CD14-positive monocyte (primary cell): ENCODE results near the gene PKD1. TPM values are rescaled to one million over a fixed set of nuclear protein-coding genes. Genes with fewer than 3 reads are reported as not detected.
A peak's percentile ranks its signal among the peaks of the same experiment; 100 is the strongest.

ENCODE experiments used
- DNase-seq, 3 donors: peaks; one replicate each; pipeline ENCODE4 v3.0.0-alpha.2; 2011 to 2022
- H2AFZ ChIP-seq: 2 replicates; pipeline ENCODE4 v1.6.0; 2012; ENCODE audit warnings: mild to moderate bottlenecking, low read depth, low read length, inconsistent platforms; ENCODE audit not compliant: insufficient read depth, poor library complexity, severe bottlenecking
- H3K27ac ChIP-seq, 2 donors: 1 replicate in 1 of 2; 2 replicates in 1 of 2; pipeline ENCODE4 v1.5.1; 2012 to 2013; ENCODE audit warnings: low read length in 2 of 2, control low read depth in 1 of 2, inconsistent platforms in 1 of 2, low read depth in 1 of 2, mild to moderate bottlenecking in 1 of 2
- H3K27me3 ChIP-seq, 2 donors: one replicate each; pipeline versions ENCODE4 v1.6.0 to v1.6.1; 2011 to 2013; ENCODE audit warnings: low read length in 2 of 2; ENCODE audit not compliant: control insufficient read depth in 2 of 2, insufficient read depth in 2 of 2
- H3K36me3 ChIP-seq, 2 donors: replicated peaks in 1 of 2; 1 replicate in 1 of 2; 2 replicates in 1 of 2; pipeline versions ENCODE4 v1.5.1 to v1.6.1; 2012 to 2013; ENCODE audit warnings: low read length in 2 of 2, control low read depth in 1 of 2, inconsistent platforms in 1 of 2, mild to moderate bottlenecking in 1 of 2; ENCODE audit not compliant: insufficient read depth in 2 of 2, control insufficient read depth in 1 of 2
- H3K4me1 ChIP-seq, 2 donors: 1 replicate in 1 of 2; 2 replicates in 1 of 2; pipeline versions ENCODE4 v1.5.1 to v1.6.1; 2012 to 2013; ENCODE audit warnings: low read length in 2 of 2, control low read depth in 1 of 2, inconsistent platforms in 1 of 2, mild to moderate bottlenecking in 1 of 2, moderate library complexity in 1 of 2; ENCODE audit not compliant: insufficient read depth in 2 of 2, control insufficient read depth in 1 of 2
- H3K4me2 ChIP-seq: replicated peaks from 2 replicates; pipeline ENCODE3; 2012; ENCODE audit warnings: low read length, moderate library complexity, mild to moderate bottlenecking; ENCODE audit not compliant: poor library complexity, severe bottlenecking; ENCODE audit errors: extremely low read depth
- H3K4me3 ChIP-seq, 3 experiments: fragments of 200-600 bp in 1 of 3; sonication (generic) in 1 of 3; replicated peaks in 1 of 3; 1 replicate in 2 of 3; 2 replicates in 1 of 3; pipeline ENCODE4 v1.5.1; 2011 to 2013; ENCODE audit warnings: low read length in 3 of 3, mild to moderate bottlenecking in 3 of 3, control low read depth in 2 of 3, low read depth in 2 of 3, inconsistent platforms in 1 of 3, moderate library complexity in 1 of 3
- H3K79me2 ChIP-seq: 2 replicates; pipeline ENCODE4 v1.6.0; 2012; ENCODE audit warnings: mild to moderate bottlenecking, control low read depth, inconsistent platforms, low read length, moderate library complexity; ENCODE audit not compliant: insufficient read depth
- H3K9ac ChIP-seq: 2 replicates; pipeline ENCODE4 v1.6.0; 2017; ENCODE audit warnings: low read length, mild to moderate bottlenecking; ENCODE audit not compliant: insufficient read depth, poor library complexity, severe bottlenecking
- H3K9me3 ChIP-seq, 2 donors: replicated peaks in 1 of 2; 1 replicate in 1 of 2; 2 replicates in 1 of 2; pipeline versions ENCODE4 v1.5.1 to v1.6.1; 2012 to 2013; ENCODE audit warnings: low read length in 2 of 2, control low read depth in 1 of 2; ENCODE audit not compliant: control insufficient read depth in 1 of 2, insufficient read depth in 1 of 2
- H4K20me1 ChIP-seq: 2 replicates; pipeline ENCODE4 v1.6.0; 2012; ENCODE audit warnings: mild to moderate bottlenecking, low read length, control low read depth, moderate library complexity; ENCODE audit not compliant: insufficient read depth
- H3K27ac Mint-ChIP-seq, 7 donors: one replicate each; pipeline ENCODE4 v1.8.0; 2020; ENCODE audit warnings: mild to moderate bottlenecking in 7 of 7, mixed read lengths in 7 of 7, moderate library complexity in 6 of 7, inconsistent platforms in 2 of 7
- H3K27me3 Mint-ChIP-seq, 3 donors: one replicate each; pipeline ENCODE4 v1.8.0; 2021 to 2022; ENCODE audit warnings: low read depth in 3 of 3, mild to moderate bottlenecking in 3 of 3, mixed read lengths in 3 of 3, moderate library complexity in 3 of 3, inconsistent platforms in 1 of 3
- H3K36me3 Mint-ChIP-seq, 2 donors: one replicate each; pipeline ENCODE4 v1.8.0; 2020; ENCODE audit warnings: mixed read lengths in 2 of 2, inconsistent platforms in 1 of 2, mild to moderate bottlenecking in 1 of 2
- H3K4me1 Mint-ChIP-seq: one replicate; pipeline ENCODE4 v1.8.0; 2020; ENCODE audit warnings: mild to moderate bottlenecking, mixed read lengths
- H3K4me3 Mint-ChIP-seq, 2 donors: one replicate each; pipeline ENCODE4 v1.8.0; 2020; ENCODE audit warnings: mild to moderate bottlenecking in 2 of 2, mixed read lengths in 2 of 2, moderate library complexity in 1 of 2
- H3K9me3 Mint-ChIP-seq, 7 donors: one replicate each; pipeline ENCODE4 v1.8.0; 2020 to 2022; ENCODE audit warnings: mixed read lengths in 7 of 7, mild to moderate bottlenecking in 6 of 7, moderate library complexity in 6 of 7, inconsistent platforms in 2 of 7
- CTCF ChIP-seq: fragments of 200-600 bp; IDR thresholded peaks from one replicate; pipeline ENCODE4 v1.8.0; 2022; ENCODE audit warnings: antibody characterized with exemption, mild to moderate bottlenecking
- WGBS: methylation state at CpG from one replicate; pipeline ENCODE4 v1.1.5; 2013; ENCODE audit warnings: missing lambda C conversion rate; ENCODE audit not compliant: insufficient coverage; 5-methylcytosine and 5-hydroxymethylcytosine counted together
- intact Hi-C, 2 donors: fragments of 100-400 bp; cut with micrococcal nuclease; formaldehyde crosslinking; loops; one replicate each; pipeline versions ENCODE4 v1.15.0 to v1.15.1; 2023
- polyA plus RNA-seq, 3 donors: library from polyadenylated mRNA; depleted of rRNA in 1 of 3; unstranded in 2 of 3; stranded (reverse) in 1 of 3; fragments of 300-500 nt in 2 of 3; fragments of >200 nt in 1 of 3; fragmentation: Illumina TruSeq in 2 of 3; gene quantifications; 1 replicate in 2 of 3; 2 replicates in 1 of 3; pipeline ENCODE4 v1.2.3, GENCODE V29; 2012 to 2021

The PKD1 gene
- polyA plus RNA-seq, 3 donors = 0.22 to 53.8 (median 1.6) TPM

- H3K79me2 ChIP-seq = peaks cover 34% of the 10 kb centered on the region
- 98% methylated on average over 9 of the region's 17 CpGs for WGBS
- Mint-ChIP-seq H3K27me3 (peaks cover 0 to 3% (median 0%) of the 10 kb centered on the region in 3 donors), H3K4me3 (no peak overlapping the region), H3K9me3 (peaks cover 0 to 14% (median 4%) of the 10 kb centered on the region in 7 donors), H3K4me1 (no peaks in the 10 kb centered on the region), H3K27ac (peak overlapping the region in 4 of 7 donors; percentile 19 to 65 (median 58)), H3K36me3 (peaks cover 15 to 59% of the 10 kb centered on the region in 2 donors)
- H3K4me3 ChIP-seq = no peak overlapping the region
- H3K27me3 ChIP-seq = no peaks in the 10 kb centered on the region
- no peak overlapping the region for H3K4me2 ChIP-seq
- DNase-seq = no peak
- H4K20me1 ChIP-seq = peaks cover 40% of the 10 kb centered on the region
- H3K9ac ChIP-seq = no peak overlapping the region
- no peak overlapping the region for H2AFZ ChIP-seq
- TF ChIP-seq CTCF = no peak
- peaks cover 0 to 7% of the 10 kb centered on the region in 2 donors for H3K9me3 ChIP-seq
- no peaks in the 10 kb centered on the region for H3K4me1 ChIP-seq
- H3K27ac ChIP-seq = no peak overlapping the region
- H3K36me3 ChIP-seq = peaks cover 57 to 66% of the 10 kb centered on the region in 2 donors
- intact Hi-C loops = no loop called here
Measured at GRCh38 chr16:2166263-2167067, 30.8 kb upstream of the PKD1 start.

- Histone ChIP-seq H3K27ac (no peak overlapping the region), H3K4me3 (no peak overlapping the region), H3K79me2 (peaks cover 40% of the 10 kb centered on the region), H4K20me1 (peaks cover 46% of the 10 kb centered on the region), H2AFZ (no peak overlapping the region), H3K36me3 (peaks cover 52 to 60% of the 10 kb centered on the region in 2 donors), H3K4me1 (no peaks in the 10 kb centered on the region), H3K4me2 (no peak overlapping the region), H3K27me3 (no peaks in the 10 kb centered on the region), H3K9me3 (peaks cover 0 to 7% of the 10 kb centered on the region in 2 donors), H3K9ac (no peak overlapping the region)
- no peak for DNase-seq
- 95% methylated on average over 8 of the region's 12 CpGs for WGBS
- peaks cover 0 to 3% (median 0%) of the 10 kb centered on the region in 3 donors for H3K27me3 Mint-ChIP-seq
- intact Hi-C loops = no loop called here
- no peak overlapping the region for H3K4me3 Mint-ChIP-seq
- peak overlapping the region in 4 of 7 donors; percentile 19 to 65 (median 55) for H3K27ac Mint-ChIP-seq
- H3K36me3 Mint-ChIP-seq = peaks cover 15 to 56% of the 10 kb centered on the region in 2 donors
- no peaks in the 10 kb centered on the region for H3K4me1 Mint-ChIP-seq
- no peak for TF ChIP-seq CTCF
- peaks cover 0 to 14% (median 4%) of the 10 kb centered on the region in 7 donors for H3K9me3 Mint-ChIP-seq
Measured at GRCh38 chr16:2165861-2166260, 30.2 kb upstream of the PKD1 start.
